ENCODE results near the gene ZBED5.
A peak's percentile ranks its signal among the peaks of the same experiment; 100 is the strongest.
"Not testable (repeated sequence)": the region's sequence is repeated elsewhere in the genome, so short reads cannot be mapped to it uniquely, and the experiment has no call there.

ZBED5 gene

DNA sequence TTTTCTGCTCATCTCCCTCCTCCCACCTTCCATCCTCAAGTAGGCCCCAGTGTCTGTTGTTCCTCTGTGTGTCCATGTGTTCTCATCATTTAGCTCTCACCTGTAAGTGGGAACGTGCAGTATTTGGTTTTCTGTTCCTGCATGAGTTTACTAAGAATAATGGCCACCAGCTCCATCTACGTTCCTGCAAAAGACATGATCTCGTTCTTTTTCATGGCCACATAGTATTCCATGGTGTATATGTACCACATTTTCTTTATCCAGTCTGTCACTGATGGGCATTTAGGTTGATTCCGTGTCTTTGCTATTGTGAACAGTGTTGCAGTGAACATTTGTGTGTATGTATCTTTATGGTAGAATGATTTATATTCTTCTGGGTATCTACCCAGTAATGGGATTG lies 21.0 kb downstream of the ZBED5 start:
- ATAC-seq = not testable (repeated sequence)

DNA sequence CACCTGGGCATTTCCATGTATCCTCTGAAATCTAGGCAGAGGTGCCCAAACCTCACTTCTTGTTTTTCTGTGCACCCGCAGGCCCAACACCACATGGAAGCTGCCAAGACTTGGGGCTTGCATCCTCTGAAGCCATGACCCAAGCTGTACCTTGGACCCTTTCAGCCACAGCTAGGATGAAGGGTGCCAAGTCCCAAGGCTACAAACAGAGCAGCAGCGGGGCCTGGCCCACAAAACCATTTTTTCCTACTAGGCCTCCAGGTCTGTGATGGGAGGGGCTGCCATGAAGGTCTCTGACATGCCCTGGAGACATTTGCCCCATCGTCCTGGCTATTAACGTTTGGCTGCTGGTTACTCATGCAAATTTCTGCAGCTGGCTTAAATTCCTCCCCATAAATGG lies 28.7 kb downstream of the ZBED5 start:
- ATAC-seq = no peak

DNA sequence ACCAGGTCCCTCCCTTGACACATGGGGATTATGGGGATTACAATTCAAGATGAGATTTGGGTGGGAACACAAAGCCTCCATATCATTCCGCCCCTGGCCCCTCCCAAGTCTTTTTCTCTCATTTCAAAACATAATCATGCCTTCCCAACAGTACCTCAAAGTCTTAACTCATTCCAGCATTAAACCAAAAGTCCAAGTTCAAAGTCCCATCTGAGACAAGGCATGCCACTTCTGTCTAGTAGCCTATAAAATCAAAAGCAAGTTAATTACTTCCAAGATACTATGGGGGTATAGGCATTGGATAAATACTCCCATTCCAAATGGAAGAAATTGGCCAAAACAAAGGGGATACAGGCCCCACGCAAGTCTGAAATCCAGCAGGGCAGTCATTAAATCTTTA lies 29.5 kb downstream of the ZBED5 start:
- no peak for ATAC-seq

DNA sequence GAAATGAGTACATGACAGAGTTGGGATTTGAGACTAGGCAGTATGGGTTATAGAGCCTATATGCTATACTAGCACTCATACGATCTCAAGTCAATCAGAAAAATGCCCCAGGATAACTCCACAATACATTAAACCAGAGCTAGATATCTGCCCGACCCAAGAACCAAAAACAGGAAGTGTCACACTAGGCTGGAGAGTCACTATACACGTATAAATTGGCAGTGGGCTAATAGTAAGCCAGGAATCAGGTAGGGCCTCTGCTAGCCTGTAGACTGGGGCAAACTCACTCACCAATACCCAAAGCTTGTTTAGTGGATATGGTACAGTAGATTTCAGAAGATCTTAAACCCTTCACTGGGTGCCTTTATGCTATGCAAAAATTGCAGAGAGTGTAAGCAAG lies 33.0 kb downstream of the ZBED5 start:
- peak; percentile 44 to 53 for ATAC-seq

DNA sequence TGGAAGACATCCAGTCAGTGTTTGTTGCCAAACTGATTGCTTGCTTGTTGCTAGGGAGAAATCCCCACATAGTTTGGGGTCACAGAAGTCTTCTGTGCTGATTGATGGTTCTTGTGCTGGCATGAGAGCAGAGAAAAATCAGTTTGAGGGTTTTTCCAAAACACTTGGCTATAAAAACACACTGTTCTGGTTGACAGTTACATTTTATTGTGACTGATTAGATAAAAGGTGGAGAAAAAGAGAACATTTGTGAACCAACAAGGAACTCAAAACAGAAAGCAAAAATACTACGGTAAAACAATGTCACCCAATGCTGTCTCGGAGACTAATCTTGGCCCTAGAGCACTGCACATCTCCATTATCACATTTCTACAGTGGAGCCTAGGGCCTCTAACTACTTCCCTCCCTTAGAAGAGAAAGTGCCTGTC lies 34.7 kb downstream of the ZBED5 start:
- no peak for ATAC-seq

DNA sequence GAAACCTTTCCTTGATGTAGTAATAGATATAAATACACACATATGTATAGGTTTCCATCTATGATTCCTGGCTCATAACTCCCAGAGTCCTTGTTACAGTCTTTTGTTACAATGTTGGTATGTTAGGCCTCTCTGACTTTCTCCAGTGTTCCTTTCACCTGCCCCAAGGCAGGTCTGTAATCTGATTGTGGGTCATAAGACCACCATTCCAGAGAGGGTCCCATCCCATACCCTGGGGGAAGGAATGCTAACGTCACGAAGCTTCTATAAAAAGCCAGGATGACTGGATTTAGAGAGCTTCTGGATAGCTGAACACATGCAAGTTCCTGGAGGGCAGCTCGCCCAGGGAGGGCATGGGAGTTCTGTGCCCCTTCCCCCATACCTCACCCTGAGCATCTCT lies 35.4 kb downstream of the ZBED5 start:
- not testable (repeated sequence) for ATAC-seq

DNA sequence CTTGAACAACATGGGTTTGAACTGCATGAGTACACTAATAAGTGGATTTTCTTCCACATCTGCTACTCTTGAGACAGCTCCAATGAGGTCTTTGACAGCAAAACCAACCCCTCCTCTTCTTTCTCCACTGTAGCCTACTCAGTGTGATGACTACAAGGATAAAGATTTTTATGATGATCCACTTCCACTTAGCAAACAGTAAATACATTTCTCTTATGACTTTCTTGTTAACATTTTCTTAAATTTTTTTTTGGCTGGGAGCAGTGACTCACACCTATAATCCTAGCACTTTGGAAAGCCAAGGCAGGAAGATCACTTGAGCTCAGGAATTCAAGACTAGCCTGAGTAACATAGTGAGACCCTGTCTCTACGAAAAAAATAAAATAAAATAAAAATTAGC lies 39.3 kb downstream of the ZBED5 start:
- no peak for ATAC-seq

DNA sequence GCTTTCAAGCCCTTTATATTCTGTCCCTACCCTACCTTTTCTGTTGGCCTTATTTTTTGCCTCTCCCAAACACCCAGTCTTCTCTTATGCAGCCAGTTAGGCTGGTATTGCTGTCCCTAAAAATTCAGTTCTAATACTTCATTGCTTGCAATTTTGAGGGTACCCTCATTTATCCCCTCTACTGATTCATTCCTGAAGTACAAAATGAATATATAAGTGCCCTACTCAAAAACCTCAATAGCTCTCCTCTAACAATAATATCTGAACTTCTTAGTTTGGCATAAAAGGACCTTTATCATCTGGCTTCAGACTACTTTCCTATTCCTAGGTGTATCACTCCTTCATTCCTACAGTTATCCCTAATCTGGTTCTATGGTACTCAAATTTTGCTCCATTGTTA lies 43.9 kb downstream of the ZBED5 start:
- no peak for ATAC-seq

DNA sequence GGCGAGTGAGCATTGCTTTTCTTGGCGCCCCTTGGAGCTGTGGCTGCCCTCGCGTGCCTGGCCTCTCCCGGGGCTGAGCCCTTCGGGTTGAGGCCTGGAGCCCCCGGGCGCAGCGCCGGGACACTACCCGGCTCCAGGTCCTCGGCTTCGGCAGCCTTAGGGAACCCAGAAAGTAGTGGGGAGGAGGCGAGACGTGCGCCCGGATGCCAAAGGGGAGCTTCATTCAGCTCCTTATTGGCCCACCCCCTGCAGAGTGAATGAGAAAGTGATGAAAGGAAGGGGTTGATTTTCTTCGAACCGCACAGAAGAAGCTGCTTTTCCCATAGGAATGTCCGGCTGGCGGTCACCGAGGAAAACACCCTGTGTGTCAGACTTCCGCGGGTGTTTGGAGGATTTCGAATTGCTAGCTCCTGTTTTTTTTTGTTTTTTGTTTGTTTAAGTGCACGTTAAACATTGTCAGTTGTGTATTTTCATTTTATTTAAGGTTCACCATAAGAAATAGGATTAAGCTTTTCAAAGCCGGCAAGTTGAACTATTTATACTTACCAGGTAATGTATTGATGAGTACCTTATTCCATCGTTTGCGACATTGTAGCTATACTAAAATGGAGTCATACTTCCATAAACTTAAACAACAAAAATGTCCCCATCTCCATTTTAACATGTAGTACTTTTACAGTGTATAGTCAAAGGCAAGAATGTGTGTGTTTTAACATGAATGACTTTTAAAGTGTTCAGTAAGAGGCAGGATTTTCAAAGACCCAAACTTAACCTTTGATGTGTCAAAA lies 48.3 kb downstream of the ZBED5 start:
- peak; percentile 3 to 7 for ATAC-seq

DNA sequence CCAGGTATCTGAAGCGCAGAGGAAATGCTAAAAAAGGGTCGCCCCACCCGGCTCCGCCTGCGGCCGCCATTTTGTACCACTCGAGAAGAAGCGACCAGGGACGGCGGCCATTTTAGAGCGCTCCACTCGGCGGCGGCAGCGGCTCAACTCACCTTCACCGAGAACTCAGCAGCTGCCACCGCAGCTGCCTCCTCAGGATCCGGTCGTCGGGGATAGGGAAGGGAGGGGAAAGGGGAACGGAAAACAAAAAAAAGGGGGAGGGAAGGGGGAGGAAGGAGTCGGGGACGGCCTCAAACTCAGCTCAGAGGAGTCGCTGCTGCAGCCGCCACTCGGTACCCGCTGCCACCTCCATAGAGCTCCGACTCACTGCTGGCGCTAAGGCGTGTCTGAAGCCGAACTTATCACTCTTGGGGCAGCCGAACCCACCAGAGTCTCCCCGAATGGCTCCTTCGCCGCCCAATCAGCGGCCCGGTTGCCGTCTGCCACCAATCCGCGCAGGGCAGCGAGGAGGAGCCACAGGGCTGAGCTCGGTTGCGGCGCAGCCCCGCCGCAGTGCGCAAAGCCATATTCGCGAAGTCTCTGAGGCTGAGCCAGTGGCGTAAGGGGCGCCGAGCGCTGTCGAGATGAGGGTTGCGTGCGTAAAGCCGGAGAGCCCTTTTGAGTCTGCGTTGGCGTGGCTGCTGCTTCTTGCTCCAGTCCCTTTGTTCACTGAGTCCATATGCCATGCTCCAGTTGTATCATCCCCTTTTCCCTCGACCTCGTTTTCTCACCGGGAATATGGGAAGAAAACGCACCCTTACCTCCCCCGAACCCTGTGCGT lies 49.1 kb downstream of the ZBED5 start, which contains the start of gene EIF4G2:
Gene EIF4G2 (minus strand): TSS at position 374 of the 820 bp plus-strand sequence.
- ATAC-seq = peak; percentile 95

DNA sequence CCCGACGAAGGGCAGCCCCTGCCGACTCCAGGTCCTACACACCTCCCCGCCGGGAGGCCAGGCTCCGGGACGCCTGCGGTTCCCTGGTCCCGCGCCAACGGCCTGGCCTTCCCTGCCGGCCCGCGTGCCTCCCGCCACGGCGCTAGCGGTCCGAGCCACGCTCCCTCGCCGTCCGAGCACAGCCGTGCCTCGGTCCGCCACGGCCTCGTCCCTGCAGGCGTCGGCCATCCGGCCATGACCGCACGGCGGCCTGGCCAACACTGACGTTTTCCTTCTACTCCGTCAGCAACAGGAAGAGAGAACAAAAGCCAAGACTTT lies 49.7 kb downstream of the ZBED5 start:
- ATAC-seq = no peak

DNA sequence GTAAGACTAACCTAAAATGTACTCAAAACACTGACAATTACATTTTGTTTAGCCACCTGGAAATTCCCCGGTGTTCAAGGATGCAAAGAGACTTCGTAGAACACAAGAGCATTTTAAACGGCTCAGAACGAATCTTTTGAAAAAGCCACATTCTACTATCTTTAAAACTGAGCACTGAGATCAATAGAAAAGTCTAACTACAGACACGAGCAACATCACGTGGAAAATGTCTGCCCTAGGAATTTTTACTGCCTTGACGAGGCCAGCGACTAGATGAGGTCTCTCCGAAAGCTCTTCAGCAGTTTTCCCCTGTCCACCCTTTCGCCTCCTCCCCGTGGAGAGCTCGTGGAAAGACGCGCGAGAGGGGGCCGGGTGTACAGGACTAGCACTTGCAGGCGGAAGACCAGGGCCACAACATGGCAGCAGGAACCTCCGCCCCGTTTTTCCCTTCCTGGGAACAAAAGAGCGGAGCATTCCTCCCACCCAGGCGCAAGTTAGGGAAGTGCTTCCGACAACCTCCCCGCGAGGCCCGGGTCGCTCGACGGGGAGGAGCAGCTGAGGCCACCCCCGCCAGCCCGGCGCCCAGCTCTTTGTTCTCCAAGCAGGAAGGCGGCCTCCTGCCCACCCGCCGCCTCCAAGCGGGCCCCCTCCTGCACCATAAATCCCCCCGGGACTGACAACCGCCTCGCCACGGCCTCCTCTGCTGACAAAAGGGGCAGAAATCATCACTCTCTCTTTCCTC lies 50.2 kb downstream of the ZBED5 start:
- ATAC-seq = no peak

DNA sequence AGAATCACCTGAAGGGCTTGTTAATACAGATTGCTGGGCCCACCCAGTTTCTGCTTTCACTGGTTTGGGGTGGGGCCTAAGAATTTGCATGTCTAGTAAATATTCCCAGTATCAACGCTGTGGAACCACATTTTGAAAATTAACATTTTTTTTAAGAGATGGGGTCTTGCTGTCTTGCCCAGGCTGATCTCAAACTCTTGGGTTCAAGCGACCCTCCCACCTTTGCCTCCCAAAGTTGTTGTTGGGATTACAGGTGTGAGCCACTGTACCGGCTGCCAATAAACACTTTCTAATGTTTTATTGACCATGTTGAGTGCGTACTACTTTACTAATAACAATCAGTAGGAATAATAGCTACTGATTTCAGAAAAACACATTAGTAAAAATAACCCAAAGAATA lies 51.6 kb downstream of the ZBED5 start:
- ATAC-seq = no peak

DNA sequence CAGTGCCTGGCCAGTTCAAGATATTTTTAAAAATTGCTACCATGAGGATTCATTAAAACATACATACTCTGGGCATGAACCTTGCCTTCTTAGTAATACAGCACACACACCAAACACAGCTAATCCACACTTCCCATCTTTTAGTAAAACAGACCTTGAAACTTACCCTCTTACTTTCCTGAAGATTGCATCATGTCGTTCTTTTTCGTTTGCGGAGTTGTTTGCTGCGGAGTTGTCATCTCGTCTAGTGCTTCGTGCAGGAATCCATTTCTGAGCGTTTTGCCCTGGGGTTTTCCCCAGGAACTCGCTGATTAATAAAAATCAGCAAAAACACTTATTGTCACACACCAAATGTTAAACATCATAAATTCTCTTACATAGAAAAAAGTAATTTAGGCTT lies 52.1 kb downstream of the ZBED5 start:
- no peak for ATAC-seq

DNA sequence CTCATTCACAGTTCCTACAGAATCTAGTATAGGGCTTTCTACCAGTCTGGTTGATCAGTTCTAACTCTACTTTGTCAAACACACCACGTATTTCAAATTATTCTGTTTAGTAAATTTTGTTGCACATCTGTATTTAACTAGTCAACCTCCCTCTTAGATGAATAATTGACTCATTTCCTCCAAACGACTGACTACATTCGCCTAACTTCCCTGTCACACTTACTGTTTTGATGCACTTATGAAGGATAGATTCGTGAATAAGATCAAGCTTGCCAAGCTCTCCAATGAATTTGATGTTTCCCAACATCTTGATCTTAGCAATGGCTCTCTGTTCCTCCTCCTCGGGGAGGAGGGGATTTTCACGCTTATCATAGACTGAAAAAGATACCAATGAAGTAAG lies 54.2 kb downstream of the ZBED5 start:
- ATAC-seq = no peak

Data from activated CD4-positive, CD25-positive, alpha-beta regulatory T cell treated with anti-CD3 and anti-CD28 coated beads, Interleukin-2, amount 50 U/mL, for 24 hours (primary cell).